Mesenchymal stem cell (in vitro differentiated cells and primary cell): ENCODE measurements around the gene CD28.

Source experiments
- DNase-seq: peaks from one replicate; pipeline ENCODE4 v3.0.0-alpha.2; 2013
- H2AFZ ChIP-seq: one replicate; pipeline ENCODE4 v1.6.1; 2013; ENCODE audit warnings: low read depth, mild to moderate bottlenecking, control low read depth, inconsistent platforms, low read length, moderate library complexity
- H2AK5ac ChIP-seq: 2 replicates; pipeline ENCODE4 v1.6.1; 2013; ENCODE audit warnings: low read length, moderate library complexity, mild to moderate bottlenecking, inconsistent platforms; ENCODE audit not compliant: severe bottlenecking
- H2BK120ac ChIP-seq: one replicate; pipeline ENCODE4 v1.6.1; 2013; ENCODE audit warnings: low read depth, mild to moderate bottlenecking, inconsistent platforms, low read length, moderate library complexity
- H2BK12ac ChIP-seq, 2 experiments: one replicate each; pipeline ENCODE4 v1.6.1; 2013; ENCODE audit warnings: inconsistent platforms in 2 of 2, low read length in 2 of 2, mild to moderate bottlenecking in 2 of 2, moderate library complexity in 2 of 2, control low read depth in 1 of 2
- H2BK15ac ChIP-seq: one replicate; pipeline ENCODE4 v1.6.1; 2013; ENCODE audit warnings: mild to moderate bottlenecking, low read depth, inconsistent platforms; ENCODE audit not compliant: poor library complexity, severe bottlenecking
- H2BK5ac ChIP-seq: 2 replicates; pipeline ENCODE4 v1.6.1; 2013; ENCODE audit warnings: low read depth, mild to moderate bottlenecking, low read length, control low read depth, inconsistent platforms; ENCODE audit not compliant: poor library complexity, severe bottlenecking
- H3K14ac ChIP-seq, 2 experiments: one replicate each; pipeline ENCODE4 v1.6.1; 2013; ENCODE audit warnings: inconsistent platforms in 2 of 2, low read length in 2 of 2, control low read depth in 1 of 2, mild to moderate bottlenecking in 1 of 2, moderate library complexity in 1 of 2
- H3K18ac ChIP-seq, 2 experiments: one replicate each; pipeline ENCODE4 v1.6.1; 2013; ENCODE audit warnings: inconsistent platforms in 2 of 2, low read length in 2 of 2, control low read depth in 1 of 2, low read depth in 1 of 2, mild to moderate bottlenecking in 1 of 2
- H3K23ac ChIP-seq, 2 experiments: one replicate each; pipeline ENCODE4 v1.6.1; 2013; ENCODE audit warnings: inconsistent platforms in 2 of 2, low read length in 2 of 2, mild to moderate bottlenecking in 2 of 2, moderate library complexity in 2 of 2, control low read depth in 1 of 2
- H3K27ac ChIP-seq: 2 replicates; pipeline ENCODE4 v1.5.1; 2013; ENCODE audit warnings: mild to moderate bottlenecking, moderate library complexity, low read length, control low read depth, inconsistent platforms; ENCODE audit not compliant: poor library complexity, severe bottlenecking
- H3K27me3 ChIP-seq, 2 experiments: 2 replicates each; pipeline versions ENCODE4 v1.6.1 to v1.7.0; 2013; ENCODE audit warnings: low read length in 2 of 2, mild to moderate bottlenecking in 2 of 2, moderate library complexity in 2 of 2, control low read depth in 1 of 2, inconsistent platforms in 1 of 2; ENCODE audit not compliant: control insufficient read depth in 1 of 2, insufficient read depth in 1 of 2
- H3K36me3 ChIP-seq, 2 experiments: 2 replicates each; pipeline versions ENCODE4 v1.6.1 to v1.7.0; 2013; ENCODE audit warnings: low read length in 2 of 2, control low read depth in 1 of 2, inconsistent platforms in 1 of 2, low read depth in 1 of 2, mild to moderate bottlenecking in 1 of 2; ENCODE audit not compliant: insufficient read depth in 2 of 2, control insufficient read depth in 1 of 2
- H3K4ac ChIP-seq, 2 experiments: one replicate each; pipeline ENCODE4 v1.6.1; 2013; ENCODE audit warnings: inconsistent platforms in 2 of 2, low read length in 2 of 2, mild to moderate bottlenecking in 2 of 2, moderate library complexity in 2 of 2, control low read depth in 1 of 2, low read depth in 1 of 2
- H3K4me1 ChIP-seq: 2 replicates; pipeline ENCODE4 v1.6.1; 2013; ENCODE audit warnings: low read depth, low read length, control low read depth; ENCODE audit not compliant: control insufficient read depth, insufficient read depth
- H3K4me2 ChIP-seq: 2 replicates; pipeline ENCODE4 v1.6.1; 2013; ENCODE audit warnings: low read length, mild to moderate bottlenecking, inconsistent platforms; ENCODE audit not compliant: poor library complexity, severe bottlenecking
- H3K4me3 ChIP-seq, 2 experiments: 2 replicates each; pipeline versions ENCODE4 v1.5.1 to v1.7.0; 2013; ENCODE audit warnings: low read length in 2 of 2, mild to moderate bottlenecking in 2 of 2, control low read depth in 1 of 2, low read depth in 1 of 2; ENCODE audit not compliant: insufficient read depth in 1 of 2
- H3K79me1 ChIP-seq: replicated peaks from 2 replicates; pipeline ENCODE4 v1.6.1; 2013; ENCODE audit warnings: mild to moderate bottlenecking, control low read depth, low read length, inconsistent platforms; ENCODE audit not compliant: poor library complexity, severe bottlenecking
- H3K9ac ChIP-seq: 2 replicates; pipeline ENCODE4 v1.7.0; 2013; ENCODE audit warnings: mild to moderate bottlenecking, low read length, moderate library complexity
- H3K9me3 ChIP-seq: 2 replicates; pipeline ENCODE4 v1.7.0; 2013; ENCODE audit warnings: mild to moderate bottlenecking, low read length; ENCODE audit not compliant: control insufficient read depth
- H4K8ac ChIP-seq: one replicate; pipeline ENCODE4 v1.6.1; 2013; ENCODE audit warnings: inconsistent platforms, mild to moderate bottlenecking, low read length, moderate library complexity
- H4K91ac ChIP-seq: one replicate; pipeline ENCODE4 v1.6.1; 2013; ENCODE audit warnings: mild to moderate bottlenecking, low read length, inconsistent platforms
- WGBS: methylation state at CpG from one replicate; pipeline ENCODE4 v1.1.7; 2013; ENCODE audit warnings: mixed read lengths; 5-methylcytosine and 5-hydroxymethylcytosine counted together

The CD28 gene

DNA sequence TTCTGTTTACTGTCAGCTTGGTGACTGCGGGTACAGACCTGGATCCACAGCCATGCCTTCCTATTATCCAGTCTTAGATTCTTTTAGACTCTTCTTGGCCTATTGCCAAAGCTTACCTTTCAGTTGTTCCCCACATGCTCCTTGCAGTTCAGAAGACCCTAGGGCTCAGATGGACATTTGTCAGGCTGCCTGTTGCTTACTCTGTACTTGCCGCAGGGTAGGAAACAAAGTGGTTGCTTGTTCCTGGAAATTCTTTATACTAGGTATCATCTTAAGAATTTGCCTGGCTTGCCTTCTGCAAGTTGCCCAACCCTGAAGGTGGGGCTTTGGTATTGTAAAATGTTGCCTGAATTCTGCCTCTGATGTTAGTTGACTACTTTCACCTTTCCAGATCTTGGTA lies 24.4 kb downstream of the CD28 start:
- Histone ChIP-seq H3K27me3 (no peaks in the 10 kb centered on the region), H2BK15ac (no peak overlapping the region), H3K14ac (no peak overlapping the region), H2AFZ (no peak overlapping the region), H3K18ac (no peak overlapping the region), H3K27ac (no peak overlapping the region), H3K4me3 (no peak overlapping the region), H3K23ac (no peak overlapping the region), H3K4me1 (no peaks in the 10 kb centered on the region), H2AK5ac (no peak overlapping the region), H3K9ac (no peak overlapping the region), H3K4me2 (no peak overlapping the region), H2BK5ac (no peak overlapping the region), H2BK12ac (no peak overlapping the region), H3K79me1 (no peaks in the 10 kb centered on the region), H4K91ac (no peak overlapping the region), H2BK120ac (no peak overlapping the region), H3K36me3 (no peaks in the 10 kb centered on the region), H3K9me3 (no peaks in the 10 kb centered on the region), H4K8ac (no peak overlapping the region), H3K4ac (no peak overlapping the region)
- 96% methylated on average over 2 of the region's 2 CpGs for WGBS
- no peak for DNase-seq

- Histone ChIP-seq H3K4me1 (no peaks in the 10 kb centered on the region), H3K4me2 (no peak overlapping the region), H2BK120ac (no peak overlapping the region), H2AFZ (no peak overlapping the region), H3K27me3 (no peaks in the 10 kb centered on the region), H3K27ac (no peak overlapping the region), H3K23ac (peak overlapping the region in 1 of 2 experiments; percentile 72), H2AK5ac (no peak overlapping the region), H3K79me1 (no peaks in the 10 kb centered on the region), H4K91ac (no peak overlapping the region), H3K18ac (no peak overlapping the region), H2BK12ac (no peak overlapping the region), H3K36me3 (no peaks in the 10 kb centered on the region), H3K4me3 (no peak overlapping the region), H3K9ac (no peak overlapping the region), H4K8ac (no peak overlapping the region), H3K14ac (peak overlapping the region in 1 of 2 experiments; percentile 65), H2BK5ac (no peak overlapping the region), H3K9me3 (no peaks in the 10 kb centered on the region), H3K4ac (no peak overlapping the region), H2BK15ac (no peak overlapping the region)
- WGBS = 87% methylated on average over 6 of the region's 6 CpGs
- no peak for DNase-seq
These were observed 25.9 kb downstream of the CD28 start for GRCh38 chr2:203732092-203732952.

GRCh38 chr2:203732953-203733510 lies 26.6 kb downstream of the CD28 start:
- Histone ChIP-seq H3K36me3 (no peaks in the 10 kb centered on the region), H4K91ac (no peak overlapping the region), H3K4me1 (no peaks in the 10 kb centered on the region), H4K8ac (no peak overlapping the region), H2AK5ac (no peak overlapping the region), H3K79me1 (no peaks in the 10 kb centered on the region), H3K27ac (no peak overlapping the region), H2BK120ac (no peak overlapping the region), H3K27me3 (no peaks in the 10 kb centered on the region), H3K4me2 (no peak overlapping the region), H3K9ac (no peak overlapping the region), H3K23ac (no peak overlapping the region), H2BK15ac (no peak overlapping the region), H3K18ac (no peak overlapping the region), H3K14ac (no peak overlapping the region), H2BK12ac (no peak overlapping the region), H3K9me3 (no peaks in the 10 kb centered on the region), H2BK5ac (no peak overlapping the region), H3K4ac (no peak overlapping the region), H3K4me3 (no peak overlapping the region), H2AFZ (no peak overlapping the region)
- no peak for DNase-seq
- WGBS = 89% methylated on average over 3 of the region's 3 CpGs

DNA sequence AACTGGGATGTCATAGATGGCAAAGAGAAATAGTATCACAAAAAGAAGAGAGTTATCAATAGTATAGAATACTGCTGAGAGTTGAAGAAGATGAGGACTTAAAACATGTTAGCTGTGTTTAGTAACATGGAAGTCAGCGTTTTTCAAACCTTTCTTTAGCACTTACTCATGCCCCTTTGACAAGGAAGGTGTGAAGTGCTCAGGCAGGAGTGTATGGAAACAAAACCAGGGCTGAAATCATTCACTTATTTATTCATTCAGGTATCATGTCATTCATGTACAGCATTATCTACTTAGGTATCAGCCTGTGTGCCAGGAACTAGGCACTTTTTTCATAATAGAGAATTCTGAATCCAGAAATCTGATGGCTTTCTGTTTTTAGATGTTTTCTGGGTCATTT lies 27.2 kb downstream of the CD28 start:
- Histone ChIP-seq H3K4me1 (no peaks in the 10 kb centered on the region), H3K4me2 (no peak overlapping the region), H3K14ac (no peak overlapping the region), H3K9ac (no peak overlapping the region), H2AK5ac (no peak overlapping the region), H4K8ac (no peak overlapping the region), H3K27me3 (no peaks in the 10 kb centered on the region), H3K27ac (no peak overlapping the region), H2BK12ac (no peak overlapping the region), H3K23ac (no peak overlapping the region), H2BK15ac (no peak overlapping the region), H3K18ac (no peak overlapping the region), H3K4ac (no peak overlapping the region), H3K36me3 (no peaks in the 10 kb centered on the region), H3K9me3 (no peaks in the 10 kb centered on the region), H2AFZ (no peak overlapping the region), H2BK5ac (no peak overlapping the region), H3K79me1 (no peaks in the 10 kb centered on the region), H2BK120ac (no peak overlapping the region), H4K91ac (no peak overlapping the region), H3K4me3 (no peak overlapping the region)
- WGBS = no CpG with 5 or more reads among the region's 1 CpG
- no peak for DNase-seq
